Measurements from ENCODE around the gene ABLIM1.

ABLIM1 gene

DNA sequence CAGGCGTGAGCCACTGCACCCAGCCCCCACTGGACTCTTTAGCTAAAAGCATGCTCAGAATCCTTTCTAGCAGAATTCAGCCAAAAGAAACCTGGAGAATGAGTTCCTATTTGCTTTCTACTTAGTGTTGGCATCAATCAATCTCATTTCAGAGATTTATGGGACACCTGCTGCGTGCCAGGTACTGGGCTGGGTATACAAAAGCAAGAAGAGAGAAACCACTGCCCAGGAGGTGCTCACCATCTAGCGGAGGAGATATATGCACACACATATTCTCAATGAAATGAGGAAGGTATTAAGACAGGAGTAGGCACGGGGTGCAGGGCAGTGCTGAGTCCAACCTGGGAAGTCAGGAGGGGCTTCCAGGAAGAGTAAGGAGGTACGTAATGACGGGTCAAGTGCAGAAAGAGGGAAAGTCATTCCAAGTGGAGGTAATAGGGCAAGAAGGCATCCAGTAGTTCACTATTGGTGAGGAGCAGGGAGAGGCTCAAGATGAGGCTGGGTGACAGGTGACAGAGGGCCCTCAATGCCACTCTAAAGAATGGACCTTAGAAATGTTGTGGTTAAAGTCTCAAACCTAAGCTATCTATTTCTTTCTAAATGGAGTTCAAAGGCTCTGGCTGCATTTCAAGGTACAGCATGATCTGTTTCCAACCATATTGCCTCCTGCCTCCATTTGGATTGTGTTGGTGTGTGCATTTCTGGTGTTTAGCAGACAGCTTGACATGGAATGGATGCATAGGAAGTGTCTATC lies 22.1 kb downstream of the ABLIM1 start:
- Histone ChIP-seq H3K27ac (ENCODE audit: poor library complexity, severe bottlenecking) (no peak overlapping the region), H3K4me3 (ENCODE audit: severe bottlenecking) (no peak overlapping the region), H3K36me3 (ENCODE audit: low read depth) (no peaks in the 10 kb centered on the region), H3K9me3 (ENCODE audit: severe bottlenecking) (no peaks in the 10 kb centered on the region), H3K27me3 (ENCODE audit: insufficient read depth, poor library complexity, severe bottlenecking) (no peaks in the 10 kb centered on the region), H3K4me1 (ENCODE audit: insufficient read depth, poor library complexity, severe bottlenecking) (peaks cover 21% of the 10 kb centered on the region)
- DNase-seq (ENCODE audit: low spot score) (no peak), ATAC-seq (ENCODE audit: low read depth) (no peak)
- TF ChIP-seq, protein P1, sequence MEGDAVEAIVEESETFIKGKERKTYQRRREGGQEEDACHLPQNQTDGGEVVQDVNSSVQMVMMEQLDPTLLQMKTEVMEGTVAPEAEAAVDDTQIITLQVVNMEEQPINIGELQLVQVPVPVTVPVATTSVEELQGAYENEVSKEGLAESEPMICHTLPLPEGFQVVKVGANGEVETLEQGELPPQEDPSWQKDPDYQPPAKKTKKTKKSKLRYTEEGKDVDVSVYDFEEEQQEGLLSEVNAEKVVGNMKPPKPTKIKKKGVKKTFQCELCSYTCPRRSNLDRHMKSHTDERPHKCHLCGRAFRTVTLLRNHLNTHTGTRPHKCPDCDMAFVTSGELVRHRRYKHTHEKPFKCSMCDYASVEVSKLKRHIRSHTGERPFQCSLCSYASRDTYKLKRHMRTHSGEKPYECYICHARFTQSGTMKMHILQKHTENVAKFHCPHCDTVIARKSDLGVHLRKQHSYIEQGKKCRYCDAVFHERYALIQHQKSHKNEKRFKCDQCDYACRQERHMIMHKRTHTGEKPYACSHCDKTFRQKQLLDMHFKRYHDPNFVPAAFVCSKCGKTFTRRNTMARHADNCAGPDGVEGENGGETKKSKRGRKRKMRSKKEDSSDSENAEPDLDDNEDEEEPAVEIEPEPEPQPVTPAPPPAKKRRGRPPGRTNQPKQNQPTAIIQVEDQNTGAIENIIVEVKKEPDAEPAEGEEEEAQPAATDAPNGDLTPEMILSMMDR (IDR thresholded peaks at IDR 0.05; ENCODE audit: poor library complexity, severe bottlenecking), result no peak

DNA sequence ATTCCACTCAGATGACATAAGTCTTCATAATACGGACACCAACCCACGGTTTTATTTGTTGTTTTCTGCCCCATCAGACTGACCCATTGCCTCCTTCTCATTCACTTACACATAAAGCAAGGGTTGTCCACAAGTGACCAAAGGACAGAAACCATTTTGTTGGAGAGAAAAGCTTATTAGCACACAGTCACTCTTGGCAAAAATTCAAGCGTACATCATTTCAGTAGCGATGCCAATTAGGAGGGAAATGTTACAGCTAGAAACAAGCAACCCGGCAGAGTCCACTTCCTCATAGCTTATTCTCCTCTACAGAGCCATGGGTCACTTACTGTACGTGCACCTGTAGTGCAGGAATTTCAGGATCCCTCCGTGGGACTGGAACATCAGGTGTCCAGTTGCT lies 23.0 kb downstream of the ABLIM1 start:
- Histone ChIP-seq H3K36me3 (ENCODE audit: low read depth) (no peaks in the 10 kb centered on the region), H3K9me3 (ENCODE audit: severe bottlenecking) (no peaks in the 10 kb centered on the region), H3K27me3 (ENCODE audit: insufficient read depth, poor library complexity, severe bottlenecking) (no peaks in the 10 kb centered on the region), H3K4me3 (ENCODE audit: severe bottlenecking) (no peak overlapping the region), H3K27ac (ENCODE audit: poor library complexity, severe bottlenecking) (no peak overlapping the region), H3K4me1 (ENCODE audit: insufficient read depth, poor library complexity, severe bottlenecking) (peaks cover 23% of the 10 kb centered on the region)
- no peak for ATAC-seq (ENCODE audit: low read depth)
- no peak for DNase-seq (ENCODE audit: low spot score)
- TF ChIP-seq, protein P1 (IDR thresholded peaks at IDR 0.05; ENCODE audit: poor library complexity, severe bottlenecking), result no peak

DNA sequence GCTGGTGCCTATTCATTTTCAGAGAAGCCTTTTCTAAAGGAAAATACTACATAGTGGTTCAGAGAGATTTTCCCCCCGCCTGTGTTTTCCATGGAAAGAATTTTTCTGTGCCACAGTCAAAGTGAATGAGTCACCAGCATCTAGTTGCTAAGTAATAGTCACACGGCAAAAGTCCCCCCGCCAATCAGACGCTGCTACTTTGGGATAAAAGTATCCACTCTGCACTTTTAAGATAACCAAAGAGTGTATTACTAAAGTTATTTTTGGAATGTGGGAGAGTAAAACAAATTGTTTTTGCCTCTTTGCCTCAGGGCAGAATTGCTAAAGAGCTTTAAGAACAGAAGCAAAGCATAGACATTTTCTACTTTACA lies 23.5 kb downstream of the ABLIM1 start:
- Histone ChIP-seq H3K9me3 (ENCODE audit: severe bottlenecking) (no peaks in the 10 kb centered on the region), H3K4me1 (ENCODE audit: insufficient read depth, poor library complexity, severe bottlenecking) (peaks cover 23% of the 10 kb centered on the region), H3K36me3 (ENCODE audit: low read depth) (no peaks in the 10 kb centered on the region), H3K27ac (ENCODE audit: poor library complexity, severe bottlenecking) (no peak overlapping the region), H3K4me3 (ENCODE audit: severe bottlenecking) (no peak overlapping the region), H3K27me3 (ENCODE audit: insufficient read depth, poor library complexity, severe bottlenecking) (no peaks in the 10 kb centered on the region)
- ATAC-seq (ENCODE audit: low read depth), result peak; percentile 70
- no peak for DNase-seq (ENCODE audit: low spot score)
- TF ChIP-seq, protein P1 (IDR thresholded peaks at IDR 0.05; ENCODE audit: poor library complexity, severe bottlenecking), result no peak

DNA sequence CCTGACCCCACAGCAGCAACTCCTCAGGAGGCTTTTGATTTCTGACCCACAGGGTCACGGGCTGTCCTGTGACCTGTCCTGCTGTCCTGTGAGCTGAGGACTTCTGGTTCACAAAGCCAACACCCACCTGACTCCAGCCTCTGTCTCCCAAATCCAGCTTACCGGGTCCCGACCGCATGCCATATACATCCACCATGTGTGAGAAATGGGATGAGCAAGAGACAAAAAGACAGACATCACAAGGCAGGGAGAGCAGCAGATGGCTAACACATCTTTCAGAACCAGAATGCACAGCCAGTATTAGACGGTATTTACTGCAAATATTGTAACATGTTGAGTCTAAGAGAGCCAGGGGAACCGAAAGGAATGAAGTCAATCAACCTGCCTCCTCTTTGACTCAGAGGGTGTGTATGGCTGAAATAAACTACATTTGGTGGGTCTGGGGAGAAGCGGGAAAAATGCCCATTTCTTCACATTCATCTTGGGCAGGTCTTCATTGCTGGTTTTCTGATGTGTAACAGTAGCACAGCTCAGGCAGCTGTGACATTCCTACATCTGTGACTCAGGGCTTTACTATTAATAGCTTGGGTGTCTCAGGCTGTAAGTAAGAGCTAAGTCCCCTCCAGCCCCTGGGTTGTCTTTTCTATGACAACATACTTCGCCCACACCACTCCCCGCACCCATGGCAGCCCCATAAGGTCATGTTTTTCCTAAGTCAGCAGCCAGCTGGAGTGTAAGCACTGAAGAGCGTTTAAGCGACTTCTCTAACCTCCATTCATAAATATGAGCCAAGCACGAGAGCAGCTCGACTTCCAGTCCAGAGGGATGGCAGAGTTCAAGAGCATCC lies 25.0 kb downstream of the ABLIM1 start:
- H3K4me3 ChIP-seq (ENCODE audit: severe bottlenecking), result no peak overlapping the region

More for the DNA sequence above, 25.0 kb downstream of the ABLIM1 start:
- Histone ChIP-seq H3K27ac (ENCODE audit: poor library complexity, severe bottlenecking) (no peak overlapping the region), H3K36me3 (ENCODE audit: low read depth) (no peaks in the 10 kb centered on the region), H3K4me1 (ENCODE audit: insufficient read depth, poor library complexity, severe bottlenecking) (peaks cover 23% of the 10 kb centered on the region), H3K9me3 (ENCODE audit: severe bottlenecking) (no peaks in the 10 kb centered on the region), H3K27me3 (ENCODE audit: insufficient read depth, poor library complexity, severe bottlenecking) (no peaks in the 10 kb centered on the region)
- DNase-seq (ENCODE audit: low spot score) (no peak), ATAC-seq (ENCODE audit: low read depth) (peak; percentile 66)
- TF ChIP-seq, protein P1 (IDR thresholded peaks at IDR 0.05; ENCODE audit: poor library complexity, severe bottlenecking), result no peak

Measured in RWPE2 (cell line).